CD4-positive, alpha-beta T cell (primary cell): Measurements from ENCODE around the gene MYO7B. TPM values are rescaled to one million over a fixed set of nuclear protein-coding genes. Genes with fewer than 3 reads are reported as not detected.

Experiments used
- ATAC-seq: fragments of 200-7000 bp; cut with Tn5 transposase; one replicate; pipeline ENCODE4 v1.10.0; 2022; ENCODE audit warnings: mild to moderate bottlenecking; ENCODE audit not compliant: poor library complexity
- CTCF ChIA-PET: fragments of 350-600 bp; sonication (Branson Sonifier 250); formaldehyde crosslinking; loops from one replicate; lab custom pipeline; 2021; ENCODE audit warnings: antibody characterized with exemption, inconsistent platforms; lab: Charles Lee
- POLR2A ChIA-PET: fragments of 350-600 bp; sonication (Branson Sonifier 250); formaldehyde crosslinking; loops from one replicate; lab custom pipeline; 2021; ENCODE audit warnings: antibody characterized with exemption, inconsistent platforms; lab: Charles Lee
- DNase-seq, 14 experiments: peaks; one replicate each; pipeline ENCODE4 v3.0.0-alpha.2; 2013 to 2020; ENCODE audit warnings: mixed read lengths in 2 of 14
- H3K27ac ChIP-seq, 2 donors: one replicate each; pipeline versions ENCODE4 v1.5.1 to v1.7.0; 2013; ENCODE audit warnings: low read length in 2 of 2, low read depth in 1 of 2, mild to moderate bottlenecking in 1 of 2
- H3K27me3 ChIP-seq, 2 experiments: 1 replicate in 1 of 2; 2 replicates in 1 of 2; pipeline versions ENCODE4 v1.6.1 to v1.7.0; 2013; ENCODE audit warnings: low read length in 2 of 2, control low read depth in 1 of 2, mild to moderate bottlenecking in 1 of 2, moderate library complexity in 1 of 2; ENCODE audit not compliant: insufficient read depth in 2 of 2, control insufficient read depth in 1 of 2
- H3K36me3 ChIP-seq: one replicate; pipeline ENCODE4 v1.6.1; 2013; ENCODE audit warnings: low read length, control low read depth; ENCODE audit not compliant: insufficient read depth
- H3K4me1 ChIP-seq: one replicate; pipeline ENCODE4 v1.6.1; 2013; ENCODE audit warnings: low read length, control low read depth; ENCODE audit not compliant: insufficient read depth
- H3K4me3 ChIP-seq: one replicate; pipeline ENCODE4 v1.5.1; 2013; ENCODE audit warnings: mild to moderate bottlenecking, low read length, moderate library complexity
- H3K9me3 ChIP-seq, 2 experiments: 1 replicate in 1 of 2; 2 replicates in 1 of 2; pipeline versions ENCODE4 v1.6.1 to v1.7.0; 2013; ENCODE audit warnings: low read length in 2 of 2, mild to moderate bottlenecking in 2 of 2, control low read depth in 1 of 2, moderate library complexity in 1 of 2; ENCODE audit not compliant: control insufficient read depth in 1 of 2, insufficient read depth in 1 of 2
- H3K27ac Mint-ChIP-seq: one replicate; pipeline ENCODE4 v1.8.0; 2020; ENCODE audit warnings: mixed read lengths
- H3K27me3 Mint-ChIP-seq: one replicate; pipeline ENCODE4 v1.8.0; 2021; ENCODE audit warnings: mixed read lengths
- H3K36me3 Mint-ChIP-seq: one replicate; pipeline ENCODE4 v1.8.0; 2021; ENCODE audit warnings: low read depth, mixed read lengths
- H3K4me1 Mint-ChIP-seq: one replicate; pipeline ENCODE4 v1.8.0; 2021; ENCODE audit warnings: low read depth, mixed read lengths
- H3K4me3 Mint-ChIP-seq: one replicate; pipeline ENCODE4 v1.8.0; 2020; ENCODE audit warnings: mild to moderate bottlenecking, mixed read lengths
- H3K9me3 Mint-ChIP-seq: one replicate; pipeline ENCODE4 v1.8.0; 2020; ENCODE audit warnings: mixed read lengths
- intact Hi-C, 2 experiments: fragments of 100-400 bp; cut with DNase I in 1 of 2; cut with micrococcal nuclease in 1 of 2; formaldehyde crosslinking; loops; one replicate each; pipeline versions ENCODE4 v1.15.1 to v1.9.0; 2023 to 2025; cut with DNase I, micrococcal nuclease
- total RNA-seq, 174 experiments: library from RNA in 2 of 174; stranded (reverse) in 2 of 174; gene quantifications; one replicate each; pipeline ENCODE4 v1.2.3 and lab custom pipeline; 2021 to 2026
- TF ChIP-seq, protein P1 (sequence below): fragments of 200-600 bp; IDR thresholded peaks from one replicate; pipeline ENCODE4 v1.8.0; 2022; ENCODE audit warnings: antibody characterized with exemption, mild to moderate bottlenecking

MYO7B gene
- total RNA-seq, 2 experiments from 2014 or later = 0.05 to 0.14 TPM

DNA sequence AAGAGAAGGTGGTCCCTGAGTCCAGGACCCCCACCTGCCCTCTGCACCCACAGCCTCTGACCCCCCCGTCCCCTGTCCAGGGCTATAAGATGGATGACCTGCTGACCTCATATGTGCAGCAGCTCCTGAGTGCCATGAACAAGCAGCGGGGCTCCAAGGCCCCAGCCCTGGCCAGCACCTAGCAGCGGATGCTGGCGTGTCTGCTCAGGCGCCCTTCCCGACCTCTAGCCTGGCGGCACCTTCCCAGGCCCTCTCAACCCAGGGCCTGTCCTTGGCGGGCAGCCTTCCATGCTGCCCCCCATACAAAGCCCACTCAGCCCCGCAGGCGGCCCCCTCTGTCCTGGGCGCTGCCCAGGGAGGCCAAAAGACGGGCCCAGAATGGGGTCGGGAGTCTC, 101.8 kb downstream of the MYO7B start:
- Mint-ChIP-seq H3K36me3 (no peaks in the 10 kb centered on the region), H3K27ac (peak overlapping the region; percentile 94), H3K27me3 (no peaks in the 10 kb centered on the region), H3K4me1 (peaks cover 80% of the 10 kb centered on the region), H3K4me3 (peak overlapping the region; percentile 25), H3K9me3 (no peaks in the 10 kb centered on the region)
- no peaks in the 10 kb centered on the region for H3K9me3 ChIP-seq
- no peaks in the 10 kb centered on the region for H3K27me3 ChIP-seq
- DNase-seq (no peak), ATAC-seq (no peak)
- peaks cover 100% of the 10 kb centered on the region for H3K4me1 ChIP-seq
- peak overlapping the region; percentile 9 for H3K4me3 ChIP-seq
- TF ChIP-seq, protein P1, sequence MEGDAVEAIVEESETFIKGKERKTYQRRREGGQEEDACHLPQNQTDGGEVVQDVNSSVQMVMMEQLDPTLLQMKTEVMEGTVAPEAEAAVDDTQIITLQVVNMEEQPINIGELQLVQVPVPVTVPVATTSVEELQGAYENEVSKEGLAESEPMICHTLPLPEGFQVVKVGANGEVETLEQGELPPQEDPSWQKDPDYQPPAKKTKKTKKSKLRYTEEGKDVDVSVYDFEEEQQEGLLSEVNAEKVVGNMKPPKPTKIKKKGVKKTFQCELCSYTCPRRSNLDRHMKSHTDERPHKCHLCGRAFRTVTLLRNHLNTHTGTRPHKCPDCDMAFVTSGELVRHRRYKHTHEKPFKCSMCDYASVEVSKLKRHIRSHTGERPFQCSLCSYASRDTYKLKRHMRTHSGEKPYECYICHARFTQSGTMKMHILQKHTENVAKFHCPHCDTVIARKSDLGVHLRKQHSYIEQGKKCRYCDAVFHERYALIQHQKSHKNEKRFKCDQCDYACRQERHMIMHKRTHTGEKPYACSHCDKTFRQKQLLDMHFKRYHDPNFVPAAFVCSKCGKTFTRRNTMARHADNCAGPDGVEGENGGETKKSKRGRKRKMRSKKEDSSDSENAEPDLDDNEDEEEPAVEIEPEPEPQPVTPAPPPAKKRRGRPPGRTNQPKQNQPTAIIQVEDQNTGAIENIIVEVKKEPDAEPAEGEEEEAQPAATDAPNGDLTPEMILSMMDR = no peak
- peaks cover 3% of the 10 kb centered on the region for H3K36me3 ChIP-seq
- H3K27ac ChIP-seq = peak overlapping the region; percentile 45 to 61
- ChIA-PET CTCF (interaction anchor here (4.2 kb wide), 1 partner anchor 12 kb away, joined by 18 read pairs; no protein-coding TSS in a partner anchor), POLR2A (no interaction called here)
- intact Hi-C loops = no loop called here

DNA sequence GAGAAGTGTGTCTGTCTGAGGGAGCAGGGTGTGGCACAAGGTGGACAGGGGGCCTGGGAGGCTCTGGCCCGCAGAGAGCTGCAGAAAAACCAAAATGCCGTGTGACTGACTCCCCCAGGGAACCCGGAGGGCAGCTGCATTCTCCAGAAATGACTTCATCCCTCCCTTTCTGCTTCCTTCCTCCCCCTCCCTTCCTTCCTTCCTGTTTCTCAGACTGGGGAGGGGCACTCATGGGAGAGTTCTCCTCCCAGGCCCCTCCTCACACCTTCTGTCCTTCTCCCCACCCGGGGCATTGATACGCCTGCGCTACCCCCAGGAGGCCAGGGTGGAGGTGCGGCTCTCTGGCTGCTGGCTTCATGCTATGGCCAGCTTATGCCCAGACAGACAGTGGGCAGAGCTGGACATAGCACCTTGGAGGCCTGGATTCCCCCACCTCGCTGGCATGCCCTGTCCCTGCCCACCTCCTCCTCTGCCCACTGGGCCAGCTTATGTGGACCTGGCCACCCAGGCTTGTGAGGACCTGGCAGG, 102.3 kb downstream of the MYO7B start:
- CTCF ChIA-PET = interaction anchor here (4.2 kb wide), 1 partner anchor 12 kb away, joined by 18 read pairs; no protein-coding TSS in a partner anchor
- H3K9me3 Mint-ChIP-seq = no peaks in the 10 kb centered on the region
- peak overlapping the region; percentile 9 for H3K4me3 ChIP-seq
- POLR2A ChIA-PET = interaction anchor here (1.0 kb wide), 1 partner anchor 64 kb away, joined by 4 read pairs; the partner anchor contains the start of gene SFT2D3
- H3K4me3 Mint-ChIP-seq = peak overlapping the region; percentile 77
- peaks cover 83% of the 10 kb centered on the region for H3K4me1 Mint-ChIP-seq
- peaks cover 100% of the 10 kb centered on the region for H3K4me1 ChIP-seq
- TF ChIP-seq, protein P1 = no peak
- peak in 2 of 14 experiments; percentile 34 to 50 for DNase-seq
- peak overlapping the region; percentile 94 for H3K27ac Mint-ChIP-seq
- no peak for ATAC-seq
- H3K27me3 Mint-ChIP-seq = no peaks in the 10 kb centered on the region
- H3K36me3 Mint-ChIP-seq = no peaks in the 10 kb centered on the region
- no peaks in the 10 kb centered on the region for H3K9me3 ChIP-seq
- peak overlapping the region; percentile 45 to 61 for H3K27ac ChIP-seq
- H3K36me3 ChIP-seq = peaks cover 3% of the 10 kb centered on the region
- intact Hi-C loops = no loop called here
- H3K27me3 ChIP-seq = no peaks in the 10 kb centered on the region

DNA sequence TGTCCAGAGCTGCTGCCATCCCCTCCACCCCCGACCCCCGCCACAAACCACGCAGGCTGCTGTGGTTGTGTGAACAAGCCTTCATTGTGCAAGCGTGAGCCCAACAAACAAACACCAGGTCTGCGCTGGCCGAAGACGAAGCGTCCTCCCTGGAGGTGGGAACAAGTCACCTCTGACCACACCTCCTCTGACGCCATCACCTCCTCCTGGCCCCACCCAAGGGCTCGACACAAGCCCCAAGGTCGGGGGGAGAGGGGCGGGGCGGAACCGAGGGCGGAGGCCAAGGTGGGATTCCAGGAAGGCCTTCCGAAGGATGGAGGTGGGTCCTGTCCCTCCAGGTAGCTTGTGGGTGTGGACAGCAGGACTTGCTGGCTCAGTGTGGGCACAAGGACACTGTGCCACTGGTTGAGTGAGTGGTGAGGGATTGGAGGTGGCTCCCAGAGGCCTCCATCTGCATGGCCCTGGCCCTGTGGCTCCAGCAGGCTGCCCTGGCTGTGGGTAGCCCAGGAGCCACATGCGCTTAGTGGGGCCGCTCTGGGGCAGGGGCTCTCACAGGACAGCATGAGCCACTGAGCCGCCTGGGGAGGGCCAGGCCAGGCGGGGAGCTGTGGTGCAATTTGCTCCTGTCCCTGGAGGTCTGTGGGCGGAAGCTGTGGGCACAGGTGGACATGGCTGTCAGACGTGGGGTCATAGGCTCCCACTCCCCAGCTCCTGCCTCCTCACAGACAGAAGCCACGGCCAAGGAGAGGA, 103.1 kb downstream of the MYO7B start:
- H3K4me3 Mint-ChIP-seq = peak overlapping the region; percentile 77
- ATAC-seq (no peak), DNase-seq (no peak)
- Histone ChIP-seq H3K4me1 (peaks cover 97% of the 10 kb centered on the region), H3K36me3 (peaks cover 3% of the 10 kb centered on the region), H3K27me3 (no peaks in the 10 kb centered on the region), H3K4me3 (no peak overlapping the region), H3K27ac (peak overlapping the region in 1 of 2 donors; percentile 61), H3K9me3 (no peaks in the 10 kb centered on the region)
- H3K36me3 Mint-ChIP-seq = no peaks in the 10 kb centered on the region
- intact Hi-C loops = no loop called here
- H3K9me3 Mint-ChIP-seq = no peaks in the 10 kb centered on the region
- no peaks in the 10 kb centered on the region for H3K27me3 Mint-ChIP-seq
- CTCF ChIA-PET = interaction anchor here (1.6 to 4.2 kb wide), 3 partner anchors 11 to 64 kb away, joined by 3 to 18 read pairs (median 12); no protein-coding TSS in a partner anchor
- POLR2A ChIA-PET = interaction anchor here (1.0 kb wide), 1 partner anchor 63 kb away, joined by 4 read pairs; the partner anchor contains the start of gene SFT2D3
- TF ChIP-seq, protein P1 = no peak
- H3K27ac Mint-ChIP-seq = peak overlapping the region; percentile 94
- peaks cover 83% of the 10 kb centered on the region for H3K4me1 Mint-ChIP-seq
